ENCODE results near the gene EVX1. TPM values are rescaled to one million over a fixed set of nuclear protein-coding genes. Genes with fewer than 3 reads are reported as not detected.

EVX1 gene
- not detected in 2 replicates for total RNA-seq

- Mint-ChIP-seq H3K36me3 (ENCODE audit: low read depth) (no peaks in the 10 kb centered on the region), H3K4me1 (ENCODE audit: low read depth) (no peaks in the 10 kb centered on the region), H3K27ac (peak within 1 kb of the TSS; percentile 68), H3K27me3 (ENCODE audit: insufficient read depth) (peaks cover 83% of the 10 kb centered on the region), H3K9me3 (no peaks in the 10 kb centered on the region), H3K4me3 (no peak within 1 kb of the TSS)
- no peak for DNase-seq (ENCODE audit: low spot score)
- intact Hi-C loops (cut with micrococcal nuclease): loop anchor here (5.0 kb wide), 3 partner anchors 55 to 385 kb away; partner anchors contain the start of genes HOXA1 and HOXA11
Measured at GRCh38 chr7:27242555-27243339, at the start of gene EVX1. Gene EVX1, plus strand, starts transcription at chr7:27242802. Its CDS starts 229 bp downstream, at chr7:27243031.

GRCh38 chr7:27193335-27194001 lies 49.1 kb upstream of the EVX1 start:
- H3K4me3 Mint-ChIP-seq: peak overlapping the region; percentile 26
- no peak for DNase-seq (ENCODE audit: low spot score)
- no peaks in the 10 kb centered on the region for H3K4me1 Mint-ChIP-seq (ENCODE audit: low read depth)
- no peaks in the 10 kb centered on the region for H3K9me3 Mint-ChIP-seq
- H3K27me3 Mint-ChIP-seq (ENCODE audit: insufficient read depth): peaks cover 85% of the 10 kb centered on the region
- H3K27ac Mint-ChIP-seq: no peak overlapping the region
- H3K36me3 Mint-ChIP-seq (ENCODE audit: low read depth): no peaks in the 10 kb centered on the region
- intact Hi-C loops (cut with micrococcal nuclease): loop anchor here (10.0 kb wide), 1 partner anchor 1339 kb away; no protein-coding TSS in a partner anchor

- H3K9me3 Mint-ChIP-seq: no peaks in the 10 kb centered on the region
- intact Hi-C loops (cut with micrococcal nuclease): loop anchor here (10.0 kb wide), 1 partner anchor 1339 kb away; no protein-coding TSS in a partner anchor
- DNase-seq (ENCODE audit: low spot score): no peak
- no peak overlapping the region for H3K4me3 Mint-ChIP-seq
- H3K4me1 Mint-ChIP-seq (ENCODE audit: low read depth): no peaks in the 10 kb centered on the region
- H3K27ac Mint-ChIP-seq: no peak overlapping the region
- no peaks in the 10 kb centered on the region for H3K36me3 Mint-ChIP-seq (ENCODE audit: low read depth)
- peaks cover 87% of the 10 kb centered on the region for H3K27me3 Mint-ChIP-seq (ENCODE audit: insufficient read depth)
Measured at GRCh38 chr7:27194002-27194352, 48.6 kb upstream of the EVX1 start.

GRCh38 chr7:27194686-27195379 lies 47.8 kb upstream of the EVX1 start:
- H3K27ac Mint-ChIP-seq: no peak overlapping the region
- DNase-seq (ENCODE audit: low spot score): no peak
- no peaks in the 10 kb centered on the region for H3K9me3 Mint-ChIP-seq
- H3K4me3 Mint-ChIP-seq: no peak overlapping the region
- H3K4me1 Mint-ChIP-seq (ENCODE audit: low read depth): no peaks in the 10 kb centered on the region
- H3K36me3 Mint-ChIP-seq (ENCODE audit: low read depth): no peaks in the 10 kb centered on the region
- H3K27me3 Mint-ChIP-seq (ENCODE audit: insufficient read depth): peaks cover 84% of the 10 kb centered on the region
- intact Hi-C loops (cut with micrococcal nuclease): loop anchor here (5.0 to 10.0 kb wide), 3 partner anchors 587 to 1657 kb away; no protein-coding TSS in a partner anchor

- no peaks in the 10 kb centered on the region for H3K4me1 Mint-ChIP-seq (ENCODE audit: low read depth)
- intact Hi-C loops (cut with micrococcal nuclease): loop anchor here (1.0 to 10.0 kb wide), 9 partner anchors 380 to 1656 kb away; no protein-coding TSS in a partner anchor
- H3K36me3 Mint-ChIP-seq (ENCODE audit: low read depth): no peaks in the 10 kb centered on the region
- DNase-seq (ENCODE audit: low spot score): peak; percentile 59
- H3K9me3 Mint-ChIP-seq: no peaks in the 10 kb centered on the region
- no peak overlapping the region for H3K27ac Mint-ChIP-seq
- H3K27me3 Mint-ChIP-seq (ENCODE audit: insufficient read depth): peaks cover 80% of the 10 kb centered on the region
- no peak overlapping the region for H3K4me3 Mint-ChIP-seq
Measured at GRCh38 chr7:27196287-27196767, 46.3 kb upstream of the EVX1 start.

- Mint-ChIP-seq H3K4me3 (no peak overlapping the region), H3K36me3 (ENCODE audit: low read depth) (no peaks in the 10 kb centered on the region), H3K4me1 (ENCODE audit: low read depth) (no peaks in the 10 kb centered on the region), H3K27ac (peak overlapping the region; percentile 2), H3K9me3 (no peaks in the 10 kb centered on the region), H3K27me3 (ENCODE audit: insufficient read depth) (peaks cover 82% of the 10 kb centered on the region)
- no peak for DNase-seq (ENCODE audit: low spot score)
- intact Hi-C loops (cut with micrococcal nuclease): loop anchor here (2.0 to 10.0 kb wide), 7 partner anchors 13 to 1655 kb away; partner anchors contain the start of gene HOXA11
Measured at GRCh38 chr7:27197137-27198042, 45.2 kb upstream of the EVX1 start.

GRCh38 chr7:27198138-27198841 lies 44.3 kb upstream of the EVX1 start:
- Mint-ChIP-seq H3K27ac (peak overlapping the region; percentile 26), H3K9me3 (no peaks in the 10 kb centered on the region), H3K27me3 (ENCODE audit: insufficient read depth) (peaks cover 84% of the 10 kb centered on the region), H3K4me3 (no peak overlapping the region), H3K4me1 (ENCODE audit: low read depth) (no peaks in the 10 kb centered on the region), H3K36me3 (ENCODE audit: low read depth) (no peaks in the 10 kb centered on the region)
- no peak for DNase-seq (ENCODE audit: low spot score)
- intact Hi-C loops (cut with micrococcal nuclease): loop anchor here (2.0 to 10.0 kb wide), 6 partner anchors 13 to 1654 kb away; partner anchors contain the start of gene HOXA11

GRCh38 chr7:27198871-27199801 lies 43.5 kb upstream of the EVX1 start:
- intact Hi-C loops (cut with micrococcal nuclease): loop anchor here (2.0 to 10.0 kb wide), 6 partner anchors 14 to 1653 kb away; partner anchors contain the start of gene HOXA11
- no peak for DNase-seq (ENCODE audit: low spot score)
- Mint-ChIP-seq H3K9me3 (no peaks in the 10 kb centered on the region), H3K4me1 (ENCODE audit: low read depth) (no peaks in the 10 kb centered on the region), H3K27ac (peak overlapping the region; percentile 81), H3K27me3 (ENCODE audit: insufficient read depth) (peaks cover 83% of the 10 kb centered on the region), H3K36me3 (ENCODE audit: low read depth) (no peaks in the 10 kb centered on the region), H3K4me3 (no peak overlapping the region)

GRCh38 chr7:27199849-27200760 lies 42.5 kb upstream of the EVX1 start, which contains the start of gene HOXA13:
Gene HOXA13, minus strand, starts transcription at chr7:27200091. Its CDS starts 14 bp downstream, at chr7:27200077.
- intact Hi-C loops (cut with micrococcal nuclease): loop anchor here (2.0 to 10.0 kb wide), 9 partner anchors 15 to 1755 kb away; partner anchors contain the start of genes HOXA1, HOXA11 and TRIL
- Mint-ChIP-seq H3K4me3 (no peak within 1 kb of the TSS), H3K9me3 (no peaks in the 10 kb centered on the region), H3K4me1 (ENCODE audit: low read depth) (no peaks in the 10 kb centered on the region), H3K27ac (peak within 1 kb of the TSS; percentile 81), H3K27me3 (ENCODE audit: insufficient read depth) (peaks cover 82% of the 10 kb centered on the region), H3K36me3 (ENCODE audit: low read depth) (no peaks in the 10 kb centered on the region)
- no peak for DNase-seq (ENCODE audit: low spot score)

Measured in activated T-helper 1 cell treated with anti-CD3 and anti-CD28 coated beads, Interleukin-12 subunit alpha, Interleukin-12 subunit beta, Interleukin-2, Interleukin-4 antibody, amounts not matched to agents 30 ng/mL and 10 ng/mL and 1 ng/mL, durations not matched to agents 14 hours and 24 hours and 36 hours (primary cell).